ENCODE measurements around the gene TYROBP.
"Not testable (repeated sequence)": the region's sequence is repeated elsewhere in the genome, so short reads cannot be mapped to it uniquely, and the experiment has no call there.

The TYROBP gene

GRCh38 chr19:35908010-35908441, at the start of gene TYROBP:
TSS of gene TYROBP (minus strand) at chr19:35908295. CDS start at chr19:35908228, 67 bp downstream.
- DNase-seq, result no peak

GRCh38 chr19:35957411-35957810, 49.3 kb upstream of the TYROBP start:
- DNase-seq, result not testable (repeated sequence)

DNA sequence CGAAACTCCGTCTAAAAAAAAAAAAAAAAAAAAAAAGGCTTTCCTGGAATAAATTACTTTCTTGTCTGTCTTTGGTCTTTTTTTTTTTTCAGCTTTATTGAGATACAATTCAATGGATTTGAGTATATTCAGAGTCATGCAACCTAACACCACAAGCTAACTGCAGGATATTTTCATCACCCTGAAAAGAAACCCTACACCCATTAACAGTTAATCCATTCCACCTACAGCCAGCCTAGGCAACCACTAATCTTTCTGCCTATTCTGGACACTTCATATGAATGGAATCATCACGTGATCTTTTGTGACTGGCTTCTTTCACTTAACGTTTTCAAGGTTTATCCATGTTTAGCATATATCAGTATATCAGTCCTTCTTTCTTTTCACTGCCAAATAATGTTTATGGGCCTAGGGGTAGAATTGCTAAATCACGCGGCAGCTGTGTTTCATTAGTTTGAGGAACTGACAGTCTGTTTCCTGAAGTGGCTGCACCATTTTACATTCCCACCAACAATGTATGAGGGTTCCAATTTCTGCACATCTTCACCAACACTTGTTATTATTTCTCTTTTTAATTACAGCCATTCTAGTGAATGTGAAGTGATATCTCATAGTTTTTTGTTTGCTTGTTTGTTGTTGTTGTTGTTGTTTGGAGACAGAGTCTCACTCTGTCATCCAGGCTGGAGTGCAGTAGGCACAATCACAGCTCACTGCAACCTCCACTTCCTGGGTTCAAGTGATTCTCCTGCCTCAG, 48.0 kb upstream of the TYROBP start:
- no peak for DNase-seq

- no peak for DNase-seq
Measured at GRCh38 chr19:35949131-35949530, 41.0 kb upstream of the TYROBP start.

DNA sequence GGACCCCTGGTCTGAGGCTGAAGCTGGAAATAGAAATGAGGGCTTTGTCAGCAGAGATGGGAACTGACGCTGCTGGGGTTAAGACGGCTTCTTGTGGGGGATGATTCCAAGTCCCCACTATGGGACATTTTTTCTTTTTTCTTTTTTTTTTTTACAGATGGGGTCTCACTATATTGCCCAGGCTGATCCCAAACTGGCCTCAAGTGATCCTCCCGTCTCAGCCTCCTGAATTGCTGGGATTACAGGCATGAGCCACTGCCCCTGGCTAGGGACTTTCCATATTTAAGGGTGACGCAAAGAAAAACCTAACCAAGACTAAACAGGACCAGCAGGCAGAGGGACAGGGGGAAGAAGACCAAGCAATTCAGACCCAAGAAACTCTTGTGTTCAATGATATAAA, 38.1 kb upstream of the TYROBP start:
- DNase-seq, result no peak

DNA sequence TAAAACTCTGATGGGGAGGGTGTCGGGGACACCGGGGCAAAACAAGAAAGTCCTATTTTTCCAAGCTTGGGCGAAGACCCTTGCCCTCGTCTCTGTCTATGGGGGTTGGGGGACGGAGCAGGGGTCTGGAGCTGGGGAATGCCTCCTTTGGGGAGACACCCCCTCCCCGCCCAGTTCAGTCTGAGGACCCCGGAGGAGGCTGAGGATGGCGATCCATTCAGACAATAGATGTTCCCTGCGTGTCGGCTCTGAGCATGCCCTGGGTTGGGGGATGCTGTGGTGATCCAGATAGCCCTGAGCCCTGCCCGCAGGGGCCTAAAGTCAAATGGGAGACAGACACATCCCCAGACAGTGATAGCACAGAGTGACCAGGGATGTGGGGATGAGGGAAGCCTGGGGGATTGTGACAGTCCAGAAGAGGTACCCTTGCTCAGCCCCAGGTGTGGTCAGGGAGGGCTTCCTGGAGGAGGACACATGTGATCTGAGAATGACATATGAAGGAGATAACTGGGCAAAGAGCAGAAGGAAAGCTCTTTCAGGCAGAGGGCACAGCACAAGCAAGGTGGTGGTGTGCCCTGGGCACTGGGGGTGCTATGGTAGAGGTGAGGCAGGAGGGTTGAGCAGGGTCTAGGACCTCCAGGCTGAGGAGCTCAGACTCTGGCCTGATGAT, 37.2 kb upstream of the TYROBP start:
- no peak for DNase-seq

DNA sequence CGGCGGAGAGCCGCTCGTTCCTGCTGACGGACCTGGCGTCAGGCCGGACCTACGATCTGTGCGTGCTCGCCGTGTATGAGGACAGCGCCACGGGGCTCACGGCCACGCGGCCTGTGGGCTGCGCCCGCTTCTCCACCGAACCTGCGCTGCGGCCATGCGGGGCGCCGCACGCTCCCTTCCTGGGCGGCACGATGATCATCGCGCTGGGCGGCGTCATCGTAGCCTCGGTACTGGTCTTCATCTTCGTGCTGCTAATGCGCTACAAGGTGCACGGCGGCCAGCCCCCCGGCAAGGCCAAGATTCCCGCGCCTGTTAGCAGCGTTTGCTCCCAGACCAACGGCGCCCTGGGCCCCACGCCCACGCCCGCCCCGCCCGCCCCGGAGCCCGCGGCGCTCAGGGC, 36.5 kb upstream of the TYROBP start:
- no peak for DNase-seq

DNA sequence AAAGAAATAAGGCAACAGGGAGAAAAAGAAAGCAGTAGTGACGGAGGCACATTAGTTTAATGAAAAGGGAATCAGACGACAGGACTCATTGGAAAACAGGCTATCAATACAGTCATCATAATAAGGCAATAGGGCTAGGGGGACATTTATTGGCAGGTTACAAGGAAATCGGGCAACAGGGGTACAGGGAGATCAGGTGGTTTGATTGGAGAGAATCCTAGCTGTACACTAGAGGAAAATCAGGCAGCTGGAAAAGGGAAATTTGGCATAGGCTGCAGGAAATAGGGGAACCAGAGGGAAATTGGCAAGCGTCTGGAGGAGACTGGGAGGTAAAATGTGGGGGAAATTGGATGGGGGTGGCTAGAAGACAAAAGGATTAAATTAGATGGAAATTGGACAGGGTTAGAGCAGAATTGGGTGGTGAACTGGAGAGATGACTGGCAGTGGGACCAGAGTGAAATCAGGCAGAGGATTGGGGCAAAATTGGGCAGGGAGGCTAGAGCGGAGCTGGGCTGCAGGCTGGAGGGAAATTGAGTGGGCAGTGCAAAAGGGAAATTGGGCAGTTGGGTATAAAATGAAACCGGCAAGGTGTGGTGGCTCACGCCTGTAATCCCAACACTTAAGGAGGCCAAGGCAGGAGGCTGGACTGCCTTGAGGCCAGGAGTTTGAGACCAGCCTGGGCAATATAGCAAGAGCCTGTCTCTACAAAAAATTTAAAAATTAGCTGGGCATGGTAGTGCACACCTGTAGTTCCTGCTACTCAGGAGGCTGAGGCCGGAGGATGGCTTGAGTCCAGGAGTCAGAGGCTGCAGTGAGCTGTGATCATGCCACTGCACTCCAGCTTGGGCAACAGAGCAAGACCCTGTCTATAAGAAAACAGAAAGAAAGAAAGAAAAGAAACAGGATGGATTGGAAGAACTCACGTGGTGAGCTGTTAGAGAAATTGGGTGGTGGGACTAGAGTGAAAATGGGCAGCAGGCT, 35.5 kb upstream of the TYROBP start:
- no peak for DNase-seq

DNA sequence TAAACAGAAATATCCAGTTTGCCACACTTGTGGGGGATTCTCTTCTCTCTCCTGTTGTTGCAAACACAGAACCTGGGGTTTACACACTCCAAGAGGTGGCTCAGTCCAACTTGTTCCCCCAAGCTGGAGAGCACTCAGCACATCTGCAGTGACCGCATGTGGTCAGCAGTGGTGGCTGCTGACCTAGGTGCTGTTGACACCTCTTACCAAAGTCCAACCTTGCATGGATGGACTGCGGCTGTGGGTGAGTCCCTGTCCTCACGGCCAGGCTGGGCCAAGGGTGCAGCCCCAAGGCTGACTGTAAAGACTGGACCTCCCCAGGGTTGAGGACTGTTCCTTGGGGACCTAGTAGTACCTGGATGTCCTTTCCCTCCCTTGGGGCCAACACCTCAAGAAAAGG, 34.1 kb upstream of the TYROBP start:
- no peak for DNase-seq

DNA sequence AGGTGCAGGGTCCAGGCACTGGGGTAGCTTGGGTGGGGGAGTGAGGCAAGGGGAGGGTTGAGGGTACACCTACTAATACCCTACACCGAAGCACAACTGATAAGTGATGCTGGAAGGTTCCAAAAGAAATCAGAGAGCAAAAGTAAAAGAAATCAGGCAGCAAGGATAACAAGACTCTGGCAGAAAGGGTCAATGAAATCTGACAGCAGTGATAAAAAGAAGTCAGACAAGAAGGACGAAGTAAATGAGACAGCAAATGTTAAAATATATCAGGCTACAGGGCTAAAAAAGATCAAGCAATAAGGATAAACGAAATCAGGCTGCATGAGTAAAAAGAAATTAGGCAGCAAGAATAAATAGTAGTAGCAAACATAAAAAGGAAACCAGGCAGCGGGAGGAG, 32.7 kb upstream of the TYROBP start:
- no peak for DNase-seq

- DNase-seq, result no peak
Measured at GRCh38 chr19:35940078-35940775, 32.1 kb upstream of the TYROBP start.

GRCh38 chr19:35939307-35940077, 31.4 kb upstream of the TYROBP start:
- DNase-seq, result no peak

DNA sequence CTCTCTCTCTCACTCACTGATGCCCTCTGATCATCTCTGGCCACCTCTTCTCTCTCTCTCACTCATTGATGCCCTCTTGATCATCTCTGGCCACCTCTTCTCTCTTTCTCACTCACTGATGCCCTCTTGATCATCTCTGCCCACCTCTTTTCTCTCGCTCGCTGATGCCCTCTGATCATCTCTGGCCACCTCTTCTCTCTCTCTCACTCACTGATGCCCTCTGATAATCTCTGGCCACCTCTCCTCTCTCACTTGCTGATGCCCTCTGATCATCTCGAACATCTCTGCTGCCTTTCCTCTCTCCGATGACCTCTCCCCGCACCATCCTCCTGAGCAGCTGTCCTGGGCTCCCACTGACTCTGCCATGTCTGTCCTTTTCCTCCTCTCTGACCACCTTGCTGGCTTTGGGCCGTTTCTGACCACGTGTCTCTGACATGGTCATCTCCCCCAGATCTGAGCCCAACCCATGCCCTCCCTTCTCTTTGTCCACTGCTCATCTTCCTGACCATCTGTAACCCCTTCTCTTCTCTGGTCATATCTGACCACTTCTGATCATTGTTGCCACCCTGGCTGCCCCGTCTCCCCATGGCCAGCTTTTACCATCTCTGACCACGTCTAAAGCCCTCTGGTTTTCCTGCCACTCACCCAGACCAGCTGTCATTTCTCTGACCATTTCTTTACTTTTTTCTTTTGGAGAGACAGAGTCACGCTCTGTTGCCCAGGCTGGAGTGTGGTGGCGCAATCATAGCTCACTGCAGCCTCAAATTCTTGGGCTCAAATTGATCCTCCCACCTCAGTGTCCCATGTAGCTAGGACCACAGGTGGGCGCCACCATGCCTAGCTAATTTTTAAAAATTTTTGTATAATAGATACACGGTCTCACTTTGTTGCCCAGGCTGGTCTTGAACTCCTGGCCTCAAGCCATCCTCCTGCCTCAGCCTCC, 30.5 kb upstream of the TYROBP start:
- DNase-seq, result no peak

DNA sequence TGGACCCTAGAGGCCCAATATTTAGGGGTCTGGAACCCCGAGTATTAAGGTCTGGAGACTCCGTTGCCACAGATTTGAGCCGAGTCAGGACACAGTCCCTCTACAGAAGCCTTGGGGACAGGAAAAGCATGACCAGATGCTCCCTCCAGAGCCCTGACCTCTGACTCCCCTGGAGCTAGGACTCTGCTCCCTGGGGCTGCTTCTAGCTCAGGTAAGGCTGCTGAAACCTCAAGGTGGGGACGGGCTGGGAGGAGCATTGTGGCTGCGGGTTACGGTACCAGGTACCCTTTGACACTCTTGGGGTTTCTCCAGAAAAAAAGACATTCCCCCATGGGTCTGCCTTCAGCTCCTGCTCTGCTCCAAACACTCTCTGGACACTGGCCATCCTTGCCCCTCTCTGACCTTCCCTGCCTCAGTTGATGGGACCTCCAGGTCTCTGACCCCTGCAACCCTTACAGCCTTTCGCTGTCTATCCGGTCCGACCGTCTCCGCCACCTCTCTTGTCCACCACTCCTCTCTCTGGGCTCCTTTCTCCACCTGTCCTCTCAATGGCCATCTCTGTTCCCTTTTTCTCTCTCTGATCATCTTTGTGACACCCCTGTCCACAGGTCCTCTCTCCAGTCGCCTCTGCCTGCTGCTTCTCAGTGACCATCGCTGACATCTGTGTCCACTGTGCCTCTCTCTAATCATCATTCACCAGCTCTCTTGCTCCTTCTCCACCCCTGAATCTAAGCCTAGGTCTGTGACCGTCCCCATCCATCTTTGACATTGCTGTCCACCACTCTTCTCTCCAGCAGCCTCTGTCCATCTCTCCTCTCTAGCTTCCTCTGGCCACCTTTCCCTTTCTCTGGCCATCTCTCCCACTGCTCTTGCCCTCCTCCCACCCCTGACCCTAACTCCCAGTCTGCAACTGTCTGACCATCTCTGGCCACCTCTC, 29.5 kb upstream of the TYROBP start:
- no peak for DNase-seq

DNA sequence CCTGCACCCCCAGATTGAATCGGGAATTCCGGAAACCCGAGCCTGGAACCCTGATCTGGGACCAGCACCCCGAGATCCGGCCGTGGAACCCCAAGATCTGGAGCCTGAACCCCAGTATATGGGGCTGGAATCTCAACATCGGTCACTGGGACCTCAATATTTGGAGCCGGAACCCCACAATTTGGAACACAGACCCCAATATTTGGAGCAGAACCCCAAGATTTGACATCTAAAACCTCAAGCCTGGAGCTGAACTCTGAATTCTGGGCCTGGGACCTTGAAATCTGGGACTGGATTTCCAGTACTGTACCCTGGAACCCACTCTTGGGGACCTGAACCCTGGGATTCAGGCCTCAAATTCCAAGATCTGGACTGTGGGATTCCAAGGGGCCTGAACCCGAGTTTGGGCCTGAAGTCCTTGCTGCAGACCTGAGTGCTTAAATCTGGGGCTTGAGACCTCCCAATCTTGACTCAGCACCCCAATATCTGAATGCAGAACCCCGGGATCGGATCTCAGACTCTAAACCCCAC, 28.7 kb upstream of the TYROBP start:
- DNase-seq, result no peak

GRCh38 chr19:35935911-35936737, 28.0 kb upstream of the TYROBP start, which contains the start of gene LRFN3:
TSS of gene LRFN3 (plus strand) at chr19:35936374. CDS start at chr19:35939426, 3,052 bp downstream.
- DNase-seq, result peak; percentile 52

DNA sequence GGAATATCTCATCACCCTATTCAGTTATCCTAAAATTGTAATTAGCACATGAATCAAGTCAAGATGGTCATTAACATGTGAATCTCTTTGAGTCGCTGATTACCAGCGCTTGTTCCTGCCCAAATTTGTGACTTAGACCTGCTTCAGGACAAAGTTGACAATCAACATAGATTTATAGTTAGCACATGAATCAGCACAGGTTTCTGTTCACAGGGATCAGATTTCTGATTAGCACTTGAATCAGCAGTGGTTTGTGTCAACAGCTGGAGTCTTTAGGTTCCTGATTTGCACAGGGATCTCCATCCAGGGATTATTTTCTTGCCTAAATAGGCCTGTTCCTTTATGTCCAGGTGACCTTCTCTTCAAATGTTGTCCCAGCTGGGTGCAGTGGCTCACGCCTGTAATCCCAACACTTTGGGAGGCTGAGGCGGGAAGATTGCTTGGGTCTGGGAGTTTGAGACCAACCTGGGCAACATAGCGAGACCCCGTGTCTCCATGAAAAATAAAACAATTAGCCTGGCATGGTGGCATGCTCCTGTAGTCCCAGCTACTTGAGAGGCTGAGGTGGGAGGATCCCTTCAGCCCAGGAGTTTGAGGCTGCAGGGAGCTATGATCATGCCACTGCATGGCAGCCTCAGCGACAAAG, 24.3 kb upstream of the TYROBP start:
- DNase-seq, result no peak

DNA sequence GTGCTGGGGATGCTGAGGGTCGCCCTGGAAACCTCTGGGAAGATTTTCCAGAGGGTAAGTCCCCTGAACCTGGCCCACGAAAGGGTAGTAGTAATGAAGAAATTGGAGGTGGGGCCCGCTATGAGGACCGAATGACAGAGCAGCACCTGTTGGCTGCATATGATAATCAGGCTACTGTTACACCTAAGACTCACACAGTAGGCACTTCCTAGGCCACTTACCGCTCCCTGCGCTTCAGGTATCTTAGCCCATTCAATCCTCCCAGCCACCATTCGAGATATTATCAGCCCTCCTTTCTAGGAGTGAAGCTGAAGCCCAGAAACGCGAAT, 23.7 kb upstream of the TYROBP start:
- no peak for DNase-seq
